ENCODE data around the gene FARSA. TPM values are rescaled to one million over a fixed set of nuclear protein-coding genes. Genes with fewer than 3 reads are reported as not detected.

Gene FARSA
- total and polyA plus RNA-seq, 10 of the 15 experiments (the other 5 are each of a cell fraction or from before 2014, with no cell fraction given), result 20.3 to 212 (median 76.4) TPM

- TF ChIP-seq ATF3 (IDR thresholded peaks at IDR 0.05; ENCODE audit: borderline replicate concordance, extremely low read depth, low read depth, low read length) (no peak), ZNF24 (IDR thresholded peaks at IDR 0.05) (no peak), KDM1A (IDR thresholded peaks at IDR 0.05; ENCODE audit: borderline replicate concordance) (no peak), IKZF1 (conservative IDR thresholded peaks at IDR 0.05) (peak; percentile 80), NFXL1 (IDR thresholded peaks at IDR 0.05; ENCODE audit: borderline replicate concordance) (no peak), LARP7 (IDR thresholded peaks at IDR 0.05) (peak; percentile 33; the same call in 1 of the 2 replicates), POLR2AphosphoS5 (IDR thresholded peaks at IDR 0.05; ENCODE audit: low read length) (peak; percentile 36; the same call in 1 of the 2 replicates), MEF2A (IDR thresholded peaks at IDR 0.05; ENCODE audit: insufficient read depth, low read depth, low read length) (no peak), RBBP5 (conservative IDR thresholded peaks at IDR 0.05) (no peak), POU2F2 (IDR thresholded peaks at IDR 0.05; ENCODE audit: borderline replicate concordance, low read depth, low read length) (0 out of 3 replicates have a peak, but pooled peaks have one; percentile 9), BMI1 (IDR thresholded peaks at IDR 0.05; ENCODE audit: borderline replicate concordance) (no peak), MYB (IDR thresholded peaks at IDR 0.05; ENCODE audit: borderline replicate concordance, low read depth, low read length) (peak; percentile 89; the same call in 1 of the 2 replicates), ZBTB11 (CRISPR knock-in tag; IDR thresholded peaks at IDR 0.05) (no peak), RUNX3 (IDR thresholded peaks at IDR 0.05; ENCODE audit: low read length) (peak; percentile 93), NBN (IDR thresholded peaks at IDR 0.05) (peak; percentile 86), GATAD2B (conservative IDR thresholded peaks at IDR 0.05; ENCODE audit: low read depth) (peak; percentile 94)
- TF ChIP-seq, protein P1, sequence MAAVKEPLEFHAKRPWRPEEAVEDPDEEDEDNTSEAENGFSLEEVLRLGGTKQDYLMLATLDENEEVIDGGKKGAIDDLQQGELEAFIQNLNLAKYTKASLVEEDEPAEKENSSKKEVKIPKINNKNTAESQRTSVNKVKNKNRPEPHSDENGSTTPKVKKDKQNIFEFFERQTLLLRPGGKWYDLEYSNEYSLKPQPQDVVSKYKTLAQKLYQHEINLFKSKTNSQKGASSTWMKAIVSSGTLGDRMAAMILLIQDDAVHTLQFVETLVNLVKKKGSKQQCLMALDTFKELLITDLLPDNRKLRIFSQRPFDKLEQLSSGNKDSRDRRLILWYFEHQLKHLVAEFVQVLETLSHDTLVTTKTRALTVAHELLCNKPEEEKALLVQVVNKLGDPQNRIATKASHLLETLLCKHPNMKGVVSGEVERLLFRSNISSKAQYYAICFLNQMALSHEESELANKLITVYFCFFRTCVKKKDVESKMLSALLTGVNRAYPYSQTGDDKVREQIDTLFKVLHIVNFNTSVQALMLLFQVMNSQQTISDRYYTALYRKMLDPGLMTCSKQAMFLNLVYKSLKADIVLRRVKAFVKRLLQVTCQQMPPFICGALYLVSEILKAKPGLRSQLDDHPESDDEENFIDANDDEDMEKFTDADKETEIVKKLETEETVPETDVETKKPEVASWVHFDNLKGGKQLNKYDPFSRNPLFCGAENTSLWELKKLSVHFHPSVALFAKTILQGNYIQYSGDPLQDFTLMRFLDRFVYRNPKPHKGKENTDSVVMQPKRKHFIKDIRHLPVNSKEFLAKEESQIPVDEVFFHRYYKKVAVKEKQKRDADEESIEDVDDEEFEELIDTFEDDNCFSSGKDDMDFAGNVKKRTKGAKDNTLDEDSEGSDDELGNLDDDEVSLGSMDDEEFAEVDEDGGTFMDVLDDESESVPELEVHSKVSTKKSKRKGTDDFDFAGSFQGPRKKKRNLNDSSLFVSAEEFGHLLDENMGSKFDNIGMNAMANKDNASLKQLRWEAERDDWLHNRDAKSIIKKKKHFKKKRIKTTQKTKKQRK (IDR thresholded peaks at IDR 0.05; ENCODE audit: low read depth, low read length), result no peak
- TF ChIP-seq, protein P2, sequence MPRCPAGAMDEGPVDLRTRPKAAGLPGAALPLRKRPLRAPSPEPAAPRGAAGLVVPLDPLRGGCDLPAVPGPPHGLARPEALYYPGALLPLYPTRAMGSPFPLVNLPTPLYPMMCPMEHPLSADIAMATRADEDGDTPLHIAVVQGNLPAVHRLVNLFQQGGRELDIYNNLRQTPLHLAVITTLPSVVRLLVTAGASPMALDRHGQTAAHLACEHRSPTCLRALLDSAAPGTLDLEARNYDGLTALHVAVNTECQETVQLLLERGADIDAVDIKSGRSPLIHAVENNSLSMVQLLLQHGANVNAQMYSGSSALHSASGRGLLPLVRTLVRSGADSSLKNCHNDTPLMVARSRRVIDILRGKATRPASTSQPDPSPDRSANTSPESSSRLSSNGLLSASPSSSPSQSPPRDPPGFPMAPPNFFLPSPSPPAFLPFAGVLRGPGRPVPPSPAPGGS (IDR thresholded peaks at IDR 0.05; ENCODE audit: borderline replicate concordance, insufficient read depth, low read depth, low read length, poor library complexity, severe bottlenecking), result peak; percentile 89
- TF ChIP-seq, protein P3, sequence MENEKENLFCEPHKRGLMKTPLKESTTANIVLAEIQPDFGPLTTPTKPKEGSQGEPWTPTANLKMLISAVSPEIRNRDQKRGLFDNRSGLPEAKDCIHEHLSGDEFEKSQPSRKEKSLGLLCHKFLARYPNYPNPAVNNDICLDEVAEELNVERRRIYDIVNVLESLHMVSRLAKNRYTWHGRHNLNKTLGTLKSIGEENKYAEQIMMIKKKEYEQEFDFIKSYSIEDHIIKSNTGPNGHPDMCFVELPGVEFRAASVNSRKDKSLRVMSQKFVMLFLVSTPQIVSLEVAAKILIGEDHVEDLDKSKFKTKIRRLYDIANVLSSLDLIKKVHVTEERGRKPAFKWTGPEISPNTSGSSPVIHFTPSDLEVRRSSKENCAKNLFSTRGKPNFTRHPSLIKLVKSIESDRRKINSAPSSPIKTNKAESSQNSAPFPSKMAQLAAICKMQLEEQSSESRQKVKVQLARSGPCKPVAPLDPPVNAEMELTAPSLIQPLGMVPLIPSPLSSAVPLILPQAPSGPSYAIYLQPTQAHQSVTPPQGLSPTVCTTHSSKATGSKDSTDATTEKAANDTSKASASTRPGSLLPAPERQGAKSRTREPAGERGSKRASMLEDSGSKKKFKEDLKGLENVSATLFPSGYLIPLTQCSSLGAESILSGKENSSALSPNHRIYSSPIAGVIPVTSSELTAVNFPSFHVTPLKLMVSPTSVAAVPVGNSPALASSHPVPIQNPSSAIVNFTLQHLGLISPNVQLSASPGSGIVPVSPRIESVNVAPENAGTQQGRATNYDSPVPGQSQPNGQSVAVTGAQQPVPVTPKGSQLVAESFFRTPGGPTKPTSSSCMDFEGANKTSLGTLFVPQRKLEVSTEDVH (IDR thresholded peaks at IDR 0.05; ENCODE audit: low read depth, partially characterized antibody), result no peak
These were observed 33.5 kb downstream of the FARSA start (continued) for GRCh38 chr19:12899891-12900518.

Data from GM12878 (cell line).